ENCODE measurements around the gene ITPRID2.

DNA sequence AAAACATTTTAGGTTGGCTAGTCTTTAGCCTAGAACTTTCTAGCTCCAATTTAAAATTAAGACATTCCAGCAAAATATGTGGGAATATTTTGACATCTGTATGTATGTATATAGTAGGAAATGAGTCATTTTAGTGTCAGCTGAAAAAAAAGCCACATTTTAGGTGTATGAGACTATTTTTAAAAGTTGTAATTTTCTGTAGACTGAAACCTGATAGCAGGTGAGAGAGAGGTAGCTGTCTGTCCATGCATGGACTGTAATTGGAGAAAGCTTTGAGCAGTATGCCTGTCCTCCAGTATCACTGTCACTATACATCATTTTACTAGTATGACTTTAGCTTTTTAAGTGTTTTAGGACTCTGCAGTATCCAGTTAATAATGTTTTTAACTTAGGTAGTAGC is 68.0 kb downstream of the ITPRID2 start:
- TF ChIP-seq CTCF (conservative IDR thresholded peaks at IDR 0.05) (no peak), EZH2 (IDR thresholded peaks at IDR 0.05; ENCODE audit: low read depth) (no peak)

Measured in PC-9 (cell line).